Tibial nerve (tissue), 4 donors: ENCODE data around the gene BST1. TPM values are rescaled to one million over a fixed set of nuclear protein-coding genes. Genes with fewer than 3 reads are reported as not detected.

Source experiments
- DNase-seq, 2 donors: peaks; one replicate each; pipeline ENCODE4 v3.0.0-alpha.2; 2019; ENCODE audit warnings: low spot score in 2 of 2
- H3K27ac ChIP-seq, 4 donors: fragments of 200-600 bp; sonication (generic) in 3 of 4; one replicate each; pipeline ENCODE4 v1.5.1; 2017 to 2019; ENCODE audit warnings: mild to moderate bottlenecking in 1 of 4
- H3K27me3 ChIP-seq, 2 donors: fragments of 200-600 bp; sonication (generic) in 1 of 2; one replicate each; pipeline versions ENCODE4 v1.5.1 to v1.6.0; 2017 to 2019
- H3K36me3 ChIP-seq, 3 donors: fragments of 200-600 bp; sonication (generic); one replicate each; pipeline ENCODE4 v1.5.1; 2018 to 2019
- H3K4me1 ChIP-seq, 4 donors: fragments of 200-600 bp; sonication (generic) in 3 of 4; one replicate each; pipeline ENCODE4 v1.5.1; 2017 to 2019
- H3K4me3 ChIP-seq, 4 donors: fragments of 200-600 bp; sonication (generic) in 3 of 4; one replicate each; pipeline ENCODE4 v1.5.1; 2017 to 2019; ENCODE audit warnings: mild to moderate bottlenecking in 1 of 4, moderate library complexity in 1 of 4
- H3K9me3 ChIP-seq, 4 donors: fragments of 200-600 bp; sonication (generic) in 3 of 4; one replicate each; pipeline ENCODE4 v1.5.1; 2017 to 2019
- CTCF ChIP-seq, 5 experiments: fragments of 200-600 bp in 3 of 5; fragments of 450-650 bp in 2 of 5; sonication (generic) in 3 of 5; IDR thresholded peaks; one replicate each; pipeline ENCODE4 v1.5.1; 2016 to 2019; ENCODE audit warnings: antibody characterized with exemption in 5 of 5, mild to moderate bottlenecking in 3 of 5, moderate library complexity in 2 of 5
- EP300 ChIP-seq, 2 donors: sonication (generic); formaldehyde crosslinking; IDR thresholded peaks; one replicate each; pipeline ENCODE4 v1.6.1; 2017; ENCODE audit warnings: antibody characterized with exemption in 2 of 2, mild to moderate bottlenecking in 1 of 2
- POLR2A ChIP-seq, 2 donors: fragments of 450-650 bp; IDR thresholded peaks; one replicate each; pipeline ENCODE4 v1.6.1; 2017; ENCODE audit warnings: antibody characterized with exemption in 2 of 2, mild to moderate bottlenecking in 2 of 2, moderate library complexity in 2 of 2
- WGBS, 2 donors: methylation state at CpG; one replicate each; pipeline ENCODE4 v1.1.5; 2018; 5-methylcytosine and 5-hydroxymethylcytosine counted together
- total RNA-seq, 4 donors: library from RNA; depleted of rRNA; stranded (reverse); fragments of >200 nt; gene quantifications; one replicate each; pipeline ENCODE4 v1.1.0, GENCODE V29; 2016

Gene BST1
- total RNA-seq, 4 donors from 2014 or later = 7.3 to 21.0 (median 11.9) TPM

DNA sequence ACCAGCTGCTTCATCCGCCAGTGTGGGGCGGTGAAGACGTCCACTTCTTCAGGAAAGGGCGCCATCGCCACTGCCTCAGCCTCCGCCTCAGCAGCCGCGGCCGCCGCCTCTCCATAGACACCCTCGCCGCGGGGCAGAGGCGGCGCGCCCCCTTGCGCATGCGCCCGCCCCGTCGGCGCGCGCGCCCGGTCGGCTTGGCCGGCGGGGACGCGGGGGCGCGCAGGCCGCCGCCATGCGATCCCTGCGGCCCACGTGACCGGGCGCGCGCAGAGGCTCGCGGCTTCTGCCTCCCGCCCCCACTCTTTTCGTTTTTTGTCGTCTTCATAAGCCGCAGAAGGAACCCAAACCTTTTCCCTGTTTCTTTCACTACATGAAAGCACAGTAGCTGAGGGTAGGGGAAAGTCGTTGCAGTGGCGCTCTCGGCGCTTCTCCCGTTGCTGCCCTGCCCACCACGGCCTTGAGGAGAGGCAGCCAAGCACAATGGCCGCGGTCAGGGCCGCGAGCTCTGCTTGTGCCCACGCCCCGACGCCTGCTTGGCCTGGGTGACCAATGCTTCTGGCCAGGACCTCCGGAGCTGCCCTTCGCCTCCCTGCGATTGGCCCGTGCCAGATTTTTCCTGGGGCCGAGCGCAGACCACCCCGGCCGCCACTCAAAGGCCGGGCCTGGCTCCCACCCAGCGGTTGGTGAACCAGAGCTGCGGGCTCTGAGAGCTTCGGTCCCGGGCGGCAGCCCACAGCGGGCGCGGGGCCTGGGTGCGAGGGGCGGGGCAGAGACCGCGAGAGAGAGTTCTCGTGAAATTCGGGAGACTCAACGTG lies 47.4 kb upstream of the BST1 start, which contains the start of gene FBXL5:
Gene FBXL5, minus strand, starts transcription at position 135 of the 815 bp plus-strand sequence. Its CDS starts 70 bp downstream, at position 65.
- H3K4me1 ChIP-seq = peaks cover 0 to 43% (median 27%) of the 10 kb centered on the region in 4 donors
- H3K4me3 ChIP-seq = peak within 1 kb of the TSS; percentile 68 to 87 (median 84)
- 2 to 4% methylated on average over 77 to 81 of the region's 85 CpGs for WGBS, 2 donors
- H3K9me3 ChIP-seq = no peaks in the 10 kb centered on the region
- no peaks in the 10 kb centered on the region for H3K27me3 ChIP-seq
- H3K36me3 ChIP-seq = no peaks in the 10 kb centered on the region
- H3K27ac ChIP-seq = peak within 1 kb of the TSS; percentile 97 to 100 (median 99)
- peak; percentile 63 to 68 for DNase-seq
- TF ChIP-seq EP300 (IDR thresholded peaks at IDR 0.05) (peak in 1 of 2 donors; percentile 94), POLR2A (IDR thresholded peaks at IDR 0.05) (peak; percentile 93 to 96), CTCF (IDR thresholded peaks at IDR 0.05) (peak in 1 of 5 experiments; percentile 31)

GRCh38 chr4:15656038-15656470 lies 46.8 kb upstream of the BST1 start:
- WGBS, 2 donors = 39 to 71% methylated on average over 12 of the region's 12 CpGs
- peak in 1 of 2 donors; percentile 12 for DNase-seq
- no peak for TF ChIP-seq POLR2A (IDR thresholded peaks at IDR 0.05)
- TF ChIP-seq EP300 (IDR thresholded peaks at IDR 0.05) = no peak
- no peak for TF ChIP-seq CTCF (IDR thresholded peaks at IDR 0.05)

GRCh38 chr4:15657366-15657765 lies 45.5 kb upstream of the BST1 start:
- no peaks in the 10 kb centered on the region for H3K9me3 ChIP-seq
- peaks cover 0 to 24% (median 12%) of the 10 kb centered on the region in 4 donors for H3K4me1 ChIP-seq
- H3K27me3 ChIP-seq = no peaks in the 10 kb centered on the region
- DNase-seq = no peak
- peak overlapping the region in 1 of 4 donors; percentile 3 for H3K27ac ChIP-seq
- TF ChIP-seq CTCF (IDR thresholded peaks at IDR 0.05) = no peak
- TF ChIP-seq POLR2A (IDR thresholded peaks at IDR 0.05) = no peak
- no peak for TF ChIP-seq EP300 (IDR thresholded peaks at IDR 0.05)
- no peak overlapping the region for H3K4me3 ChIP-seq
- no peaks in the 10 kb centered on the region for H3K36me3 ChIP-seq

More at GRCh38 chr4:15656038-15656470, 46.8 kb upstream of the BST1 start:
- H3K27me3 ChIP-seq = no peaks in the 10 kb centered on the region
- H3K36me3 ChIP-seq = no peaks in the 10 kb centered on the region
- H3K9me3 ChIP-seq = no peaks in the 10 kb centered on the region
- H3K4me1 ChIP-seq = peaks cover 0 to 37% (median 24%) of the 10 kb centered on the region in 4 donors
- peak overlapping the region; percentile 97 to 100 (median 99) for H3K27ac ChIP-seq
- H3K4me3 ChIP-seq = peak overlapping the region; percentile 62 to 87 (median 84)

- 62 to 69% methylated on average over 4 of the region's 4 CpGs for WGBS, 2 donors
- Histone ChIP-seq H3K36me3 (no peaks in the 10 kb centered on the region), H3K27me3 (no peaks in the 10 kb centered on the region), H3K4me3 (no peak overlapping the region), H3K4me1 (peaks cover 0 to 15% (median 3%) of the 10 kb centered on the region in 4 donors), H3K27ac (no peak overlapping the region), H3K9me3 (no peaks in the 10 kb centered on the region)
- DNase-seq = no peak
- TF ChIP-seq CTCF (IDR thresholded peaks at IDR 0.05) = no peak
- no peak for TF ChIP-seq POLR2A (IDR thresholded peaks at IDR 0.05)
- TF ChIP-seq EP300 (IDR thresholded peaks at IDR 0.05) = no peak
Measured at GRCh38 chr4:15658136-15658770, 44.6 kb upstream of the BST1 start.

DNA sequence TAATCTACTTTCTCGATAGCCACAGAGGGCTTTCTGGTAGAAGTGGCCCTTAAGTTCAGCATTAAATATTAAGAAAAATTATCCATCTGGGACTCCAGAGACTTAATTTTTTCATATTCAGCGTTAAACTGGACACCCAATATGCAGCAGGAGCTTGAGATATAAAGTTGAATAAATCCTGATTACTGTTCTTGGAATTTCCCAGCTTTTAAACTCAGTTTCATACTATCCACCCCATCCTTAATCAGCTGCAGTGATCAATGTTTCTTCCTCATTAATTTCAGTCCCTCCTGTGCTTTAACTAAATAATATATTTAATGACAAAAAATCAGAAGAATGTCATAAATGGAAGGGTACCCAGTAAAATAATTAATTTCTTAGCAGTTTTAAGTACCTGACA lies 44.1 kb upstream of the BST1 start:
- DNase-seq = no peak
- no peaks in the 10 kb centered on the region for H3K27me3 ChIP-seq
- no peak for TF ChIP-seq POLR2A (IDR thresholded peaks at IDR 0.05)
- no peak for TF ChIP-seq EP300 (IDR thresholded peaks at IDR 0.05)
- TF ChIP-seq CTCF (IDR thresholded peaks at IDR 0.05) = no peak
- no peaks in the 10 kb centered on the region for H3K9me3 ChIP-seq
- H3K4me1 ChIP-seq = peaks cover 0 to 10% (median 0%) of the 10 kb centered on the region in 4 donors
- WGBS, 2 donors = 84 to 96% methylated on average over 2 of the region's 2 CpGs
- H3K27ac ChIP-seq = no peak overlapping the region
- no peak overlapping the region for H3K4me3 ChIP-seq
- H3K36me3 ChIP-seq = no peaks in the 10 kb centered on the region
